Stimulated activated CD4-positive, alpha-beta T cell treated with anti-CD3 and anti-CD28 coated beads, Interleukin-12 subunit alpha, Interleukin-12 subunit beta, amount 100 ng/mL, for 4 hours (primary cell): ENCODE measurements around the gene VENTX.
"Not testable (repeated sequence)": the region's sequence is repeated elsewhere in the genome, so short reads cannot be mapped to it uniquely, and the experiment has no call there.

Source experiments
- DNase-seq: peaks from one replicate; pipeline ENCODE4 v3.0.0-alpha.2; 2020

Gene VENTX

DNA sequence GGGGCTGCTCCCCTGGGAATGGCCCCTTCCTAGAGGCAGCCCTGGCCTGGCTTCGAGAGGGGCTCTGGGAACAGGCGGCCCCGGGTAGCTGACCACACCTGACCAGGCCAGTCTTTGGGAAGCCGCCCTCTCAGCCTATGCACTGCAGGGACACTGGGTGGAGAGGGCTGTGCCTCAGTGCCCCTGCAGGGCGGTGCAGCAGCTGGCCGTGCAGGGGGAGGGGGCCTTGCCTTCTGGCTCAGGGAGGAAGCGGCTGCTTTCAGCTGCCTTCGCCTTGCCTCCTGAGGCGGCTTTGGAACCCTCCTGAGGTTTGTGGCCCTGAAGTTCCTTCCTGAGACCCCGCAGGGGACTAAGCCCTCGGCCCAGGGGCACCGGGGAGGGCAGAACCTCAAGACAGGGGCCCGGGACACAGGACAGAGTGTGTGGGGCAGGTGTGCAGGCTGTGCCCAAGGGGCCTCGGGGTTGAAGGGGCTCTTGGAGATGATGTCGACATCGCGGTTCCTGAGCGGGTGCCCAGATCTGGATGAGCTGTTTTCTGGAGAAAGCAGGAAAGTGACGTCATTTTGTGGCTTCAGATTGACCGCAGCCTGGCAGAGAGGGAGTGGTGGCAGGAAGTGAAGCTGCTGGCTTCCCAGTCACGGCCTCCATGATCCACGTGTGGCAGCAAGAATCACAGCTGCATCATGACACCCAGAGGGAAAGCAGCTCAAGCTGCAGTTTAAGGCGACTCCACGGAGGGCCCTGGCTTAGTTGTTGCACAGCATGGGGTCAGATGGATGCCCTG is 21.4 kb downstream of the VENTX start:
- DNase-seq: peak; percentile 70

DNA sequence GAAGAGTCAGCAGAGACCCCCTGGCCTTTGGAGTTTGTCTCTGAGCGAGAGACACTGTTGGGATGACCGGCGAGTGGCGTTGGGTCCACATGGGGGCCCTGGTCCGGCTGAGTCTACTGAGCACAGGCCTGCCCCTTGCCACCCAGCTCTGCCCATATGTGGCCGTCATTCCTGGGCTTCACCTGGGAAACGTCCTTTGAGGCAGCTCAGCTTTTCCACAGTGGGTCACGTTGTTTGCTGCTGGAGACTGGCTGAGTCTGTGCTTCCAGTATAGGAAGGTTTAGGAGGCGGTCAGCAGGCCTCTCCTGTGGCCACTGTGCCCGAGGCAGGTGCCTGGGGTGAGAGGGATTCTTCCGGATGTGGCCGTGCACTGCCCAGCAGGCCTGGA is 21.9 kb downstream of the VENTX start:
- DNase-seq: no peak

DNA sequence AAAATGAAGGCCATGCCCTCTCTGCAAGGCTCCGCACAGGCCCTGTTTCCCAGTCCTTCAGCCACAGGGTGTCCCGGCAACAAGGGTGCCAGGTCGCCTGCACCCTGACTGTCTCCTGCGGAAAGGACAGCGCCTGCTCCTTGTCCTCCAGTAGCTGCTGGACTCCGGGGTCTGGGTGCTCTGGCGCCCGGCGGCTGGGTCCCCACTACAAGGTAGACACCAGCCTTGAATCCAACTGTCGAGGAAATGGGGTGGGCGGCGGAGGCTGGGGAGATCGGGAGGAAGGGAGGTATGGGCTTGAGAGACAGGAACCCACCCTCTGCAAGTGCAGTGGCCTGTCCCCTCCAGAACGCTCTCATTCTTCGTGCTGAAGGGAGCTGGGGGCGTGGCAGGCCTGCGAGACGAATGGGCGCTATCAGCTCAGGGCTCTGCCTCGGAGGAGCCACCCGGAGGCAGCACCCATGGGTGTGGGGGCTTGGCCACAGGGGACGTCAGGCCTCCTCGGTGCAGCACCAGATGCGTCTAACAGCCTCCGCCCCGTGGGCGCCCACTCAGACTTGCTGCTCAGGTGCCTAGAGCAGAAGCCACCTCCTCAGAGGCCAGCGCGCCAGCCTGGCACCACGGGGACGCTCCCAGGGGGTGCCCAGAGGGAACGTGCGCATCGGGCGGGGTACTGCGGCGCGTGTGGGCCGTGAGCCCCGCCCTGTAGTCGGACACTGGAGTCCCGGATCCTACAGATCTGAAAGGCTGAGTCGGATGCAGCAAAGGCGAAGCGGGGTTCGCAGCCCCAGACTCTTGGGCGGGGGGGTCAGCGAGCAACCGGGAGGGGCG is 23.5 kb downstream of the VENTX start:
- peak; percentile 62 for DNase-seq

DNA sequence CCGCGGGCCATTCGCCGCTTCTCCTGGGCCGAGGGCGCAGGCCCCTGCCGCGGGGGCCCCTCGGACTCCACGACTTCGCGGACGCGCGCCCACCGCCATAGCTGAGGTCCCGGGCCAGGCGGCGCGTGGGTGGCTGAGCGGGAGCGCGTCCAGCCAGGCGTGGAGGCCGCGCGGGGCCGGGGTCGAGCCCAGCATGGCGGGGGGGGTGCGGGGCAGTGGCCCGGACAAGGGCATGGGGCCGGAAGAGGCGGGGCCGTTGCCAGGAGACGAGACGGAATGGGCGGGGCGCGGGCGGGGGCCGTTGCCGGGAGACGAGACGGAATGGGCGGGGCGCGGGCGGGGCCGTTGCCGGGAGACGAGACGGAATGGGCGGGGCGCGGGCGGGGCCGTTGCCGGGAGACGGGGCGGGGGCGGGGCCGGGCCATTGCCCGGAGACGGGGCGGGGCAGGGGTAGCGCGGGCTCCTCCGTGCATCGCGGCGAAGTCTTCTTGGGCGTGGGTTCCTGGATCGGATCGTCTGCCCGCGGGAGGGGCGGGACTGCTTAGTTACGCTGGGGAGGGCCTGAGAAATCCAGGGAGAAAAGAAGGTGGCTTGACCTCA is 24.2 kb downstream of the VENTX start:
- DNase-seq: peak; percentile 80

DNA sequence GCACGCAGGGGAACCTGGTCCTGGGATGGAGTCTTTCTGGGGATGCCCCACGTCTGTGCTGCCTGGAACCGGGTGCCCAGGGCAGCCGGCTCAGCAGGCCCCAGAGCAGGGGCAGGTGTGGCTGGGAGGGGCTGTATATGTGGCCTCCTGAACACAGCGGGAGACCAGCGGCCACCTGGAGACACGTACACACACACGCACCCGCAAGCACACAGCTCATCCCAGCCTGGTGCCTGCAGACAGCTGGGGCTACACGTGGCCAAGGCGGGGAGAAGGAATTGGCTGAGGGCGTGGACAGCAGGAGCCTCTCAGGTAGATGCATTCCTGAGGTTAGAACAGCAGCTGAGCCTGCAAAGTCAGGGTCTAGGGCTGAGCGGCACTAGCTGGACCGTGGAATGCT is 25.0 kb downstream of the VENTX start:
- no peak for DNase-seq

DNA sequence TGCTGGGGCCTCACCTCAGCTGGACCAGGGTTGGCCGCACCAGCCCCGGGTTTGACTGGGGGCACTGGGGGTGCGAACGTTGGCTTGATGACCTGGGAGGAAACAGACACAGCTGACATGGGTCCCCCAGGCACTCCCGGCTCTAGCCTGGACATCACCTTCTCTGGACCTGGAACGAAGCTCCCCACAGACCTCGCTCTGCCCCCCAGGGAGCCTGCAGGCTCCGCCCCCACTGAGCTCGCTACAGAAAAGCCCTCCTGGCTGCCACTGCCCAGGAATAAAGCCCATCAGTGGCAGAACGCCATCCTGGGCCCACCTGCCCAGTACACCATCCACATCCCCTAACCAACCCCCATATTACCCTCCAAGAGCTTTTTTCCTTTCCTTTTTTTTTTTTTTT is 26.0 kb downstream of the VENTX start:
- DNase-seq: no peak

DNA sequence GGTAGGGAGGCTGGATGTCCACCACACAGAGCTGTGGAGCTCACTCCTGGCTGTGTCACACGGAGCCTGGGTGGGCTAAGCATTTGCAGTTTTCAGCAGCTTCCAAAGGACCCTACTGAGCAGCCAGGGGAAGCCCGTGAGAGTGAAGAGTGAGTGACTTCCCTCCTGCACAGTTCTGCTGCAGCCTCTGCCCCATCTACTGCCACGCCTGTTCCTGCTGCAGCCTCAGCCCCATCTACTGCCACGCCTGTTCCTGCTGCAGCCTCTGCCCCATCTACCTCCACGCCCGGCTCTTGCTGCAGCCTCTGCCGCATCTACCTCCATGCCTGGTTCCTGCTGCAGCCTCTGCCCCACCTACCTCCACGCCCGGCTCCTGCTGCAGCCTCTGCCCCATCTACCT is 26.8 kb downstream of the VENTX start:
- DNase-seq: no peak

DNA sequence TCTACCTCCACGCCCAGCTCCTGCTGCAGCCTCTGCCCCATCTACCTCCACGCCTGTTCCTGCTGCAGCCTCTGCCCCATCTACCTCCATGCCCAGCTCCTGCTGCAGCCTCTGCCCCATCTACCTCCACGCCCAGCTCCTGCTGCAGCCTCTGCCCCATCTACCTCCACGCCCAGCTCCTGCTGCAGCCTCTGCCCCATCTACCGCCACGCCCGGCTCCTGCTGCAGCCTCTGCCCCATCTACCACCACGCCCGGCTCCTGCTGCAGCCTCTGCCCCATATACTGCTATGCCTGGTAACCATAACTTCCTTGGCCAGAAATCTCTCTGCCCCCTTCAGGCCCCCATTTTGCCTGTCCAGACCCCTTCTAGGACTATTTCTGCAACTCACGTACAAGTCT is 27.4 kb downstream of the VENTX start:
- DNase-seq: not testable (repeated sequence)

DNA sequence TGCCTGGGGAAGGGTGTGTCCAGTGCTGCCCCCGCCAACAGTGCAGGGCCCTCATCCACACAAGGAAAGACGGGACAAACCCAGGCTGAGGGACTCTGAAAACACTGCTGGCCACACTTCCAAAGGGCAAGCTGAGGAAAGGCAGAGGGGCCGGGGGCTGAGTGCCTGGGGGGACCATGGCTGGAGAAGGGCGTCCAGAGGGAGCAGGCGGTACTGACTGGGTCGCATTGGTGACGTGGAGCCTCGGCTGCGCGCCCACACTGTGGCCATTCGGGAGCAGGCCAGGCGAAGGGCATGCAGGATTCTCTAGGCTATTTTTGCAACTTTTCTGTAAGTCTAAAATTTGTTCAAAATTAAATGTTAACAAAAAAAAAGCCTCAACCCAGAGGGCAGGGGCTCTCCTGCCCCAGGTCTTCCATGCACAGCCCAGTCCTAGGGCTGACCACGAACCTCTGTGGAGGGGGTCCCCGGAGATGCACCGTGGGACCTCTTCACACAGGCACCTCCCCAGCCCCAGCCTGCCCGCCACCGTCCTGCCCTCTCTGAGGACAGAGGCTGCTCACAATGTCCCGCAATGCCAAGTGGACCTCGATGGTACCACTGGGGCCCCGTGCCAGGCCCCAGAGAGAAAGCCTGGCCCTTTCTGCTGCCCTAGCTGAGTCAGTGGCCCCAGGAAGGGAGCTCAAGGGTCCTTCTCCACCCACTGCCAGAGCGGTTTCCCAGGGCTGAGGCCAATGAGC is 28.6 kb downstream of the VENTX start:
- no peak for DNase-seq

DNA sequence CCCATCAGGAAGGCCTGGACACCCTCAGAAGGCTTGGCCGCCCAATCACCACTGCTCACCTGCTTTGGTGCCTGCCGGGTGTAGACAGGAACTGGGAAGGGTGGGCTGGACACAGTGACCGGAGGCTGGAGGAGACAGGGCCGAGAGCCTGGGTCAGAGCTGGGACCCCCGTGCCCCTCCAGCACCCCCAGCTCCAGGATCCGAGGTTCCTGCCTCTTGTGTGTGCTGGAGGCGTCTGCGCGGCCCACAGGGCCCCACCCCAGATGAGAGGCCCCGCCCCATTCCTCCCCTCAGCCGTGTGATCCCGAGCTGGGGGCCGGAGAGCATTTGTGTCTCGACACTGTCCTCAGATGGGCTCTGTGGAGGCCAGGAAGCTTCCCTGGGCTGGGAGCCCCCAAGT is 29.6 kb downstream of the VENTX start:
- DNase-seq: no peak

DNA sequence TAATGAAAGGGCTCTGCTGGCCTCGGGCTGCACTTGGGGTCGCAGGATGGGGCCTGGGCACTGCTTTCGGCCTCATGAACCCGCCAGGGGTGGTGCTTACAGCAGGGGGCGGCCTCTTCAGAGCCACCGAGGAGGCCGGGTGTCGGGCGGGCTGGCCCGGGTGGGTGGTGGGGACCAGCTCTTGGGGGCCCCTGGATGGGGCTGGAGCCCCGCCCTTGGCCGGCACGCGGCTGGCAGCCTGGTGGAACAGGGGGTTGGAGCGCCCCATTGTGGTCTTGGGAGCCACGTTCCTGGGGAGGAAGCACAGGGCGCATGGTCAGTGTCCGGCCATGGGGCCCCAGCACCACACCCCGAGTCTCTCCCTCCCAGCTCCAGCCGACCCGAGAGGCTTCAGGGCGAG is 30.2 kb downstream of the VENTX start:
- DNase-seq: no peak

DNA sequence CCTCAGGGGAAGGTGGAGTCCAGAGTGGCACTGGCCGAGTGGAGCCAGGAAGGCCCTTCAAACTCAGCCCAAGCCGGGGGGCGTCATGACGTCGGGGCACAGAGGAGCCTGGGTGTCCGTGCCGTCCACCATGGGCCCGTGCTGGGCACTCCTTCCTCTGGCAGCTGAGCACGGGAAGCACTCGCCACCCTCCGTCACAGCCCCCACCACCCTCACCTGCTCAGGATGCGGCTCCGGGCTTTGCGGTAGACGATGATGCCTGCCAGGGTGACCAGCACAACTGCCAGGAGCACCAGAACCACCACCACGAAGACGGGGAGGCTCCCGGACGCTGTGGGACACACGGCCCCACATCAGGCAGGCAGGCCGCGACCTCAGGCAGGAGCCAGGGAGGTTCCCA is 30.9 kb downstream of the VENTX start:
- DNase-seq: no peak

DNA sequence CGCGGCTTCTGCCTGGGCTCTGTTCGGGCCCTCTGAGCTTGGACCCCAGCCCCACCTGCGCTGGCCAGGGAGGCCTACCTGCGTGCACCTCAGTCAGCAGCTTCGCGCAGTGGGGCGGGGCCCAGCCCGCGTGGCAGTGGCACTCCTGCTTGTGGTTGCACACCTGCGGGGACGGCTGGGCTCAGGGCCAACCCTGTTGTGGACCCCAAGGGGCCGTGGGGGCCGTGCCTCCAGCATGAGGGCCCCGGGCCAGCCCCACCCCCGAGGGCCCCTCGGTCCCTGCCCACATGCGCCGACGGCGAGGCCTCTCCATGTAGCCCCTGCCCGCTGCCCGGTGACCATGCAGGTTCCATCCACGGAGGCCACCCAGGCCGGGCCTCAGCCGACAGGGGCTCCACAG is 31.7 kb downstream of the VENTX start:
- DNase-seq: no peak

DNA sequence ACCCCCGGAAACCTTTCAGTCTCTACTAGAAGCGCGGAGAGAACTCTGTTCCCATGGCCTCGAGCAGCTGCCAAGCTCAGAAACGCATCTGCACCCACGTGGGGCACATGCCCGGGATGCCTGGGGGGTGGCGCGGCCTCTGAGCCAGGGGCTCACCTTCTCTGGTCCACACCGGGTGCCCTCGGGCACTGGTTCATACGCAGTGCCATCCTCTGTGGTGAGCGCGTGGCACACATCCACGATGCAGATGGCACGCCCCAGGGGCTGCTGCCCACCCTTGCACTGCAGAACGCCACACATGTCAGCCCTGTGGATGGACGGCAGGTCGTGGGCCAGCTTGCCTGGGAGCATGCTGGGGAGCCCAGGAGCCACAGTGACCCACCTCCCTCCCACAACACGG is 32.5 kb downstream of the VENTX start:
- no peak for DNase-seq

DNA sequence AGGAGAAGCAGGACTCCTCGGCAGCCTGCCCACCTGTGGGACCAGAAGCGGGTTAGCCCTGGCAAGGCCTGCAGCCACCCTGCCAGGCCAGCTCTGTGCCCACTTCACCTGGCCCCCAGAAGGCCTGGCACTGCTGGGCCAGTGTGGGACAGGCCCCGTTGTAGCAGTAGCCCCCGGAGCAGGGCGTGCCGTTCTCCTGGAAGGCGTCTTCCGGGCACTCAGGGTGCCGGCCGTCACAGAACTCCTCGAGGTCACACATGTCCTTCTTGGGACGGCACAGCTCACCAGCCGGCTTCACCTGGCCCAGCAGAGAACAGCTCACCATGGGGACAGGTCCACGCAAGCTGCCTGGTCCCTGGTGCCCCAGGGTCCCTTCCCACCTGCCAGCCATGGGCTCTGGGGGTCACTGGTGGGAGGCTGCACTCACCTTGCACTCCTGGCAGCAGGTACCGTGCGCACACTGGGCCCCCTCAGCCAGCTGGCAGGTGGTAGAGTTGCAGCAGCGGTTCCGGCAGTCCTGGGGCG is 33.2 kb downstream of the VENTX start:
- DNase-seq: no peak

DNA sequence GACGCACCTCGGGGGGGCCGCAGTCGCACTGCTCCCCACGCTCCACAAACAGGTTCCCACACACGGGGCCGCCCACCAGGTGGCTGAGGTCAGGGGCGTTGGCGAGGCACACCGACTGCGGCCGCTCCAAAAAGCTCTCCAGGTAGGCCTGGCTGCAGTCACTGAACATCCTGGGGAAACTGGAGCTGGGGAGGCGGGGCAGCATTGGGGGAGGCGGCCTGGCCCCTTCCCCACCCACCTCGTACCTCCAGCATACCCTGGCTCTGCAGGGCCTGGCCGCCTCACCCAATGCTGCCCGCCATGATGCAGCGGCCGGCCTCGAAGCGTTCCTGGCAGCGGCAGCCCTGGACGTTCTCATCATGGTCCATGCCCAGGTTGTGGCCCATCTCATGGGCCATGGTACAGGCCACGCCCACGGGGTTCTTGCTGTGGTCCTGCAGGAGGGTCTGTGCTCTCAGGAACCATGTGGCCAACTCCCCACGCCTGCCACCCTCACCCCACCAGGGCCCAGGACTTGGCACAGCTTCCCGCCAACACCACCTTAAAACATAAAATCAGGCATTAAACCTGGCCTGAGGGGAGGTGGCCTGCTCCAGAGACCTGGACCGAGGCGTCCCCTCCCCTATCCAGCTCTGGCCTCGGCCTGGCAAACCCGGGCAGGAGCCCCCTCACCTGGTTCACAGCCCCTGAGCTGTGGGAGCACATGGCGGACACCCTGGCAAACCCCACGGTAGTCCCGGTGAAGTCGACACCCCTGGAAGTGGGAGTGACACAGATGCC is 34.1 kb downstream of the VENTX start:
- DNase-seq: no peak

DNA sequence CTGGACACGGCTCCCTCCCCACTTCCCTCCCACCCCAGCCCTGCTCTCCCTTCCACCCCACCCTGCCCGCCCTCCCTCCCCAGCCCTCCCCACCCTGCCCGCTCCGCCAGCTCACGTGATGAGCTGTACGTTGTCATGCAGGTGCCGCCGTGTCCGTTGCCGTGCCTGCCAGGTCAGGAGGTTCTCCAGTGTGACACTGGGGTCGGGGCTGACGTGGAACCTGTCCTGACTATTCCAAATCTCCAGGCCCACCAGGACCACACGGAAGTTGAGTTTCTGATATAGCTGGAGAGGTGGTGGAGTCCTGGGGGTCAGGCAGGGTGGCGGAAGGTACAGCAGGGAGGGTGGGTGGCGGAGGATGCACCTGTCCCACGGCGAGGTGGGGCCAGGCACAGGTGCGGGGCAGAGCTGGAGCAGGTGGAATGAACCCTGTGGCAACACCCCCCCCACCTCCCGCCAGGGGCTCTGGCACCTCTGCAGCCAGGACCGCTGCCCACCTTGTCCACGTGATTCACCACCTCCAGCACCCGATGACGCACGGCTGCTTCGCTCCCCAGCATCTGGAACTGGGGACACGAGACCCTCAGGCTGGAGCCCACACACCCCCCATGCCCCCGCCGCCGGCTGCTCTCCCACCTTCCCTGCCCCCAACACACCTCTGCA is 34.8 kb downstream of the VENTX start:
- no peak for DNase-seq

DNA sequence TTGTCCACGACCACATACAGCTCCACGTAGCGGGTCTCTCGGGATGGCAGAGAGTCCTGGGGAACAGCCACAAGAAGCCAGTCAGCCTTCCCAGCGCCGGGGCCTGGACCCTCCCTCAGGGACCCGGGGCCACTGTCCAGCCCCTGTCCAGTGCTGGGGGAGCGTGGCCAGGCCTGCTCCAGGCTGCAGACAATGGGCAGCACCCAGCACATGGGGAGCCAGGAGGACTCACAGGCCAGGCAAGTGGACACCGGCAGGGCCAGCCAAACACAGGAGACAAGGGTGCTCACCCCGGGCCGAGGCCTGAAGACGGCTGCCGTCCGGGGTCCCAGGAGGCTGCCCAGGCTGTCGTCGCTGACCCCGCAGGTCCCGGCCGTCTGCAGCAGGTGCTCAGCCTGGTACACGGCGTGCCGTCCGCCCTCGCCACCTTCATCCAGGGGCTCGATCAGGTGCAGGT is 35.3 kb downstream of the VENTX start:
- no peak for DNase-seq

DNA sequence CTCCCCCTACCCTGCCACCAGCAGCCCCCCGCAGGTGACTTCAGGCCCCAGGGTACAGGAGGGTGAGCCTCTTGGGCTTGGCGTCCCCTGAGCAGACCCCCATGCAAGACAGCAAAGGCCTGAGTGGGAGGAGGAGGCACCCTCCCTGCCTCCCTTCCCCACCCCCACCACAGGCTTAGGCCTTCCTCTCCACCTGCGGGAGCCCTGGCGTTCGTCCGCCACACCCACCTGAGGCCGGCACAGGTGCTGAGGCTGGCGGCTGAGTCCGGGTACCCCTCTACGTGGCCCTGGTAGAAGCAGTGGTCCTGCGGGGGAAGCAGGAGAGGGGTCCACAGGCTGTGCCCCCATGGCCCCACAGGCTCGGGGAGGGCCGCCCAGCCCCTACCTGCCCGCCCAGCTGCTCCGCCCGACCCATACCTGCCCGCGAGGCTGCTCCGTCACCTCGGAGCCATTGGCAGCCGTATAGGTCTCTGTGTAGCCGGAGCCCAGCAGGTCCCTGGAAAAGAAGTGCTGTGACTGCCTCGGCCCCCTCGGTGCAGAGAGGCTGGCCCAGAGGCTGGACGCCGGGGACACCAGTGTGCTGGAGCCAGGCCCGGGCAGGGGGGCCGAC is 36.0 kb downstream of the VENTX start:
- DNase-seq: no peak

DNA sequence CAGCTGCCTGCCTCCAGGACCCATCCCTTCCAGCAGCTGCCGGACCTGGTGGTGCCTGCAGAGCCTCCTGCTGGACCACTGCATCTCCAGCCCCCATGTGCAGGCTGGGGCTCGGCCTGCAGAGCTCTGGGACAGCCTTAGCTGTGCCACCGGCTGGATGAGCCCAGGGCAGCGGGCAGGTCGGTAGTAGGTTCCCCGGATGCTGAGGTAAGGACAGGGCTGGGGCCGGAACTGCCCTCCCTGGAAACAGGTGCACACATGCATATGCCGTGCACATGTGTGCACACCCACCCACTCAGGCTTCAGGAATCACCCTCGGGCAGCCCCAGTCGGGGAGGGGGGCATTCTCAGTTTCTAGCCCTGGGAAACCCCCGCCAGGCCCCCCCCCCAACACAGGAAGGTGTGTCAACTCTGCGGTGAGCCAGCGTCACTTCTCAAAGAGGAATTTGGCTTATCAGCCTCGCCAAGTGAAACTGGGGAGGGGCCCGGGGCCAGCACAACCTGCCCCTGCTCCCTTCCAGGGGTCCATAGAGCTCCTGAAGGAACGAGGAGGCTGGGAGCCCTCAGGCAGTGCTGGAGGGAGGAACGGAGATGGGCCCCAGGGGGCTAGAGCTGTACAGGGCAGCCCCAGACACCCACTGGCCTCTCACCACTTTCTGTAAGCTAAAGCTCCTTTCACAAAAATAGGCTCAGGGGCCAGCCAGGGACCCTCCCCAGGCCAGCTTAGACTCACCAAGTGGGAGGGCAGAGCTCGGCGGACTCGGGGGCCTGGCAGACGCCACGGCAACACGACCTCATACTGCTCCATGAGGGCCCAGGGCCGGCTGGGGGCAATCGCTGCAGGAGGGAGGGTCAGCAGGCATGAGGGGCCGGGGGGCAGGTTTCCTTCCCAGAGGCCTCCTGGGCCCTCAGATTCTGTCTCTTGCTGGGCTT is 37.4 kb downstream of the VENTX start:
- DNase-seq: peak; percentile 77
